Measurements from ENCODE around the gene KRT9.

KRT9 gene

GRCh38 chr17:41523787-41524186 lies 48.1 kb downstream of the KRT9 start:
- DNase-seq = no peak

DNA sequence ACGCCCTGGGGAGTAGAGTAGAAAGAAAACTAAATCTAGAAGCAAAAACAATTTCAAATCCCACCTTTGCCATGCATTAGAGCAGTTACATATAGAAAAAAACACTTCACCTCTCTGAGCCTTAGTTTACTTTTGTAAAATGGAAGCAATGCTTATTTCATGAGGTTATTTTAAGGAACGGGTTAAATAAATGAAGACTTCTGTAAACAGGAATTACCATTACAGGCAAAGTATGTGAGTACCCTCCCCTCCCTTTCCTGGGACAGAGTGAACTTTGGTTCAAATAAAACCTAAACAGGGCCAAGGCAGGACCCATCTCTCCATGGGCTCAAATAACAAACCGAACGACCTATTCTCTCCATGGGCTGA lies 48.6 kb downstream of the KRT9 start:
- no peak for DNase-seq

DNA sequence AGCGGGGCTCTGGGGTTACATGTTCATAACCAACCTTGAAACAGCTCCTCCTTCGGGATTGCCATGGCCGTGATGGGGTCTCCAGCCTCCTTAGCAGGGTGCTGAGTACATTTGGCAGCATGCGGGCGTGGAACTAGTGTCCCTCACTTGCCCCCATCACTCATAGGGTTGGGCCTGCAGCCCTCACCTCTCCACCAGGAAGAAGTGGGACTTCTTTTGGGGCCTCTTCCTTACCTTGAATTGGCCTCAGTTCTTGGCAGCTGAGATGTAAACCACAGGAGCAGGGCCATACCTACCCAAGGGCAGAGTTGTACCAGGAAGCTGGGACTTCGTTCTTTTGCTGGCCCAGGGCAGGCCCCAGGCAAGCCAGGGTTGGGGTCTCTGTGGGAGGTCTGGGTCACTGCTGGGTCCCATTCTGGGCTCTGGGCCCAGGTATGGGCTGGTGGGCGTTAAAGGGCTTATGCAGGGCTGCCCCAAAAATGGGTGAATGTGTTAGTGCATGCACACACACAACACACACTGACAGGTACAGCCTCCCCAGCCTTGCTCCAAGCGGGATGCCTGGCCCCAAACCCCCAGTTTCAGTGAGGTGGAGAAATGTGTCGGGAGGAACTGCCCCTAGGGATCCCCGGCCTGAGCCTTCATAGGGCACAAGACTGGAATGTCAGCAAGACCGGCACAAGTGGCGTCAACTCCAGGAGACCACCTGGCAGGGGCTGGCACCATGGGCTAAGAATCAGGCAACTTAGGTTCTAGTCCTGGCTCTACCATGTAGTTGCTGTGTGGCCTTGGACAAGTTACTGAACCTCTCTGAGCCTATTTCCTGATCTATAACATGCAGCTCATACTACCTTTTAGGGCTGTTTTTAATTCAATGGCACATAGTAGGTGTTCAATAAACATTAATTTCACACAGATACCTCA lies 49.3 kb downstream of the KRT9 start:
- no peak for DNase-seq

DNA sequence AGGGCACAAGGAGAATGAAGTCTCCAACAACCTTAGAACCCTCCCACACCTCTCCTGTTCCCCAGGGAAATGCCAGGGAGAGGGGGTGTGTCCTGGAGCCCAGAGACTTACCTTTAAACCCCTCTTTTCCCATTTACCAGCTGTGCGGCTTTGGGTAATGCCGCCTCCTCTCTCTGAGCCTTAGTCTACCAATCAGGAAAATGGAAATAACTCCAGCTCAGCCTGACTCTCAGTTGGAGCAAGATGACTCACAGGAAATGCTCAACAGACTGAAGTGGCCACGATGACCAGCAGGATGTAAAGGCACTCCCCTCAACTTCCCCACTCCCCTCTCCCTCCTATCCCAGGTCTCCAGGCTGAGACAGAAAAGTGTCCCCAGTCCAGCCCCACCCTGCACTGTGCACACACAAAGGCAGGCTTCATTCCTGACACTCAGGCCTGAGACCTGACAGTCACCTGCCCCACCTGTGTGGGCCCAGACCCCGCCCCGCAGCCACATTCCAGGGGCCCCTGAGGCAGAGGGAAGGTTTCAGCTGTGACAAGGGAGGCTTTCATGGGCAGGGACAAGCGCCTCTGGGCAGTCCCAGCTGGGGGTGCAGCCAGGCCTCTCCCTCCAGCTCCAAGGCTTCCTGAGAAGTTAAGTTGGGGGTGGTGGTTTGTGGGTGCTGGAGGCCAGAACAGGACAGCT lies 50.1 kb downstream of the KRT9 start:
- DNase-seq = peak; percentile 51

GRCh38 chr17:41520821-41521521 lies 50.9 kb downstream of the KRT9 start:
- no peak for DNase-seq

DNA sequence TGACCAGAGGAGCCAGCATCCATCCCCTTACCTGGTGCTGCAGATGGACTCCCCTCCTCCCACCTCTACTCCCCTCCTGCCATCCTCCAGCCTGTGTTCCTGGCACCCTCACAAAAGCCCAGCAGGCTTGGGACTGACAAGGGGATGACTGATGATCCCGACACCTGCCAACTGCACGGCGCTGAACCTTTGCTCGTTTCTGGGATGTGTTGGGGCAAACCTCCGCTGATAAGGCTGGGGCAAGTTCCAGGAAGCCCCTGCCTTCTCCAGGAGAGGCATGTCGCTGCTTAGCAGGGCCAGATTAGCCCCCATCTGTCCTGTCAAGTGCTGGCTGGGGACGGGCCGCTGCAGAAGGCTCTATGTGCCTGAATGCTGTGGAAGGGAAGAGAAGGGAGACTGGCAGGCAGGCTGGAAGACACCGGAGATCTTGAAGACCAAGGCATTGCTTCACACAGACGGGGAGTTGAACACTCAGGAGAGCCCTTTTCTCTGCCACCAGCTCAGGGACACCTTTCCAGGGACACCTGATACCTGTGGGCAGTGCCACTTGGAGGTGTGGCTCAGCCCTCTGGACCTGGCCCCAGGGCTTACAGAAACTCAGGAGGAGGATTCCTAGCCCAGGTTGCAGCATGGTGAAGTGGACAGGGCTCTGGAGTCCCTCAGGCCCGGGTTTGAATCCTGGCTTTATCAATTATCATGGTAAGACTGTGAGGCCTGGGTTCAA lies 52.2 kb downstream of the KRT9 start:
- DNase-seq = no peak

- no peak for DNase-seq
Measured at GRCh38 chr17:41518789-41519449, 52.9 kb downstream of the KRT9 start, which contains the start of gene KRT15. TSS of gene KRT15 (minus strand) at chr17:41518890. CDS start at chr17:41518827, 63 bp downstream.

DNA sequence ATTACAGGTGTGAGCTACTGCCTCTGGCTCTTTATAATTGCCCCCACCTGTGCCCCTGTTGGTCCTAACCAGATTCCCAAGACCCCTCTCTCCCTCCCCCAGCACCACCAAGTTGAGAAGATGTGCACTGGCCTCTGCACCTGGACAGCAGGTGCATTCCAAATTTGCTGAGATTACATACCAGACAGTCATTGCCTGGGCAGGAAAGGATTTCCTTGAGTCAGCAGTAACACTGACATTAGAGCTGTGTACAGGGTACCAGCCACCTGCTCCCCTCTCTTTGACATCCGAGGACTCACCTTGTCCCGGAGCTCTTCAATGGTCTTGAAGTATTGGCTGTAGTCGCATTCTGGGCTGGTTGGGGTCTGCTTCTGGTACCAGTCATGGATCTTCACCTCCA lies 53.8 kb downstream of the KRT9 start:
- DNase-seq = no peak

GRCh38 chr17:41516830-41517283 lies 55.0 kb downstream of the KRT9 start:
- DNase-seq = no peak

- DNase-seq = no peak
Measured at GRCh38 chr17:41516147-41516829, 55.6 kb downstream of the KRT9 start.
